ENCODE results near the gene KRTAP29-1.

Gene KRTAP29-1

DNA sequence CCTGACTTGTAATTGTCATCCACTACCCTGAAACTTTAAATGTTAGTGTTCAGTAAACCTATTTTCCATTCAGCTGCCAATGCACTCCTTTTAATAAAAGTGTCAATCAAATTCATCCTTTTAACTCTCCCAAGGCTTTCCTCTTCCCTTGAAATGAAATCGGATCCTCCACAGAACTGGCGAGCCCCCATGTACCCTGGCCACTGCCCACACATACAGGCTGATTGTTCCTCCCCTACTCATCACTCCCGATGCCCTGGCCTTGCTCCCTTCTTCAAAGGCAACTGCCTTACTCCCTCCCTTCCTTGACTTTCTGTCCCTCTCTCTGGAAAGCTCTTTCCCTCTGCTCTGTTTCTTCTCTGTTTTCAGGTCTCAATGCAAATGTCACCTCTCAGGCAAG, 40.4 kb upstream of the KRTAP29-1 start:
- TF ChIP-seq CTCF (IDR thresholded peaks at IDR 0.05), result no peak
- intact Hi-C loops (cut with DNase I; ENCODE audit: low total_unique reads), result no loop called here
- no peak for DNase-seq
- no peaks in the 10 kb centered on the region for H3K36me3 ChIP-seq
- H3K27me3 ChIP-seq, result no peaks in the 10 kb centered on the region
- no peaks in the 10 kb centered on the region for H3K9me3 ChIP-seq
- no peak overlapping the region for H3K27ac ChIP-seq
- peaks cover 0 to 4% (median 0%) of the 10 kb centered on the region in 4 donors for H3K4me1 ChIP-seq
- H3K4me3 ChIP-seq, result no peak overlapping the region

GRCh38 chr17:41340934-41341861, 38.5 kb upstream of the KRTAP29-1 start:
- no peak overlapping the region for H3K4me3 ChIP-seq
- H3K9me3 ChIP-seq, result no peaks in the 10 kb centered on the region
- H3K36me3 ChIP-seq, result no peaks in the 10 kb centered on the region
- intact Hi-C loops (cut with DNase I; ENCODE audit: low total_unique reads), result no loop called here
- H3K27me3 ChIP-seq, result no peaks in the 10 kb centered on the region
- H3K4me1 ChIP-seq, result peaks cover 0 to 4% (median 0%) of the 10 kb centered on the region in 4 donors
- no peak overlapping the region for H3K27ac ChIP-seq
- no peak for TF ChIP-seq CTCF (IDR thresholded peaks at IDR 0.05)
- no peak for DNase-seq

- H3K4me3 ChIP-seq, result no peak overlapping the region
- peaks cover 0 to 4% (median 0%) of the 10 kb centered on the region in 4 donors for H3K4me1 ChIP-seq
- intact Hi-C loops (cut with DNase I; ENCODE audit: low total_unique reads), result no loop called here
- no peak overlapping the region for H3K27ac ChIP-seq
- no peaks in the 10 kb centered on the region for H3K9me3 ChIP-seq
- no peaks in the 10 kb centered on the region for H3K27me3 ChIP-seq
- no peak for TF ChIP-seq CTCF (IDR thresholded peaks at IDR 0.05)
- DNase-seq, result no peak
- H3K36me3 ChIP-seq, result no peaks in the 10 kb centered on the region
Observed at GRCh38 chr17:41340494-41340893, 37.8 kb upstream of the KRTAP29-1 start.

DNA sequence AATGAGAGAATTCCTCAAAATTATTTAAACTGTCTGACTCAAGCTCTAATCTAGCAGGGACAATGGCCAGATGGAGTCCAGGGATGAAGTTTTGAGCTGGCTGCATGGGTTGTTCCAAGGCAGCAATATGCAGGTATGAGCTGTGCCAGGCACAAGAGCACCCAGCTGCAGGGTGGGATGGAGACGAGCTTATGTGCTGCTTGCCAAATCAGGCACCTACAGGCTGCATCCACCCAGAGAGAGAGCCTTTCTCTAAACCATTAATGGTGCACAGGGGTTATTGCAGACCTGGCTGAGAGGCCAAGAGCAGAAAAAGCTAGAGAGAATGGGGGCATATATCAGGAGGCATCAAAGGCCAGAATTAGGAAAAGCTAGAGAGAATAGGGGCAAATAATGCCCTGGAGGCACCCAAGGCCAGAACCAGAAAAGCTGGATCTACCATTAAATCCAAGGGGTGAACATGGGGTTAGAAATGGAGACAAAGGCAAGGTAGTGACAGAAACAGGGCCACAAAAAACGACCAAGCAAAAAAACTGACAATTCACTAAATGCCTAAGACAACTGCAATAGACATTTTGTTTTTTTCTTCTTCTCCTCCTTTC, 37.0 kb upstream of the KRTAP29-1 start:
- TF ChIP-seq CTCF (IDR thresholded peaks at IDR 0.05), result no peak
- H3K4me1 ChIP-seq, result peaks cover 0 to 10% (median 0%) of the 10 kb centered on the region in 4 donors
- DNase-seq, result no peak
- H3K9me3 ChIP-seq, result no peaks in the 10 kb centered on the region
- no peak overlapping the region for H3K27ac ChIP-seq
- H3K27me3 ChIP-seq, result peaks cover 0 to 8% of the 10 kb centered on the region in 2 donors
- no peak overlapping the region for H3K4me3 ChIP-seq
- no peaks in the 10 kb centered on the region for H3K36me3 ChIP-seq
- intact Hi-C loops (cut with DNase I; ENCODE audit: low total_unique reads), result no loop called here

- Histone ChIP-seq H3K4me3 (no peak overlapping the region), H3K4me1 (peaks cover 0 to 12% (median 0%) of the 10 kb centered on the region in 4 donors), H3K36me3 (no peaks in the 10 kb centered on the region), H3K27me3 (peaks cover 0 to 8% of the 10 kb centered on the region in 2 donors), H3K27ac (no peak overlapping the region), H3K9me3 (no peaks in the 10 kb centered on the region)
- DNase-seq, result no peak
- intact Hi-C loops (cut with DNase I; ENCODE audit: low total_unique reads), result no loop called here
- no peak for TF ChIP-seq CTCF (IDR thresholded peaks at IDR 0.05)
Observed at GRCh38 chr17:41338961-41339485, 36.4 kb upstream of the KRTAP29-1 start.

Measured in tibial artery (tissue), 4 donors.